ENCODE measurements around the gene CACNA2D2.

The CACNA2D2 gene

GRCh38 chr3:50487181-50487580, 16.3 kb downstream of the CACNA2D2 start:
- no peak for TF ChIP-seq CTCF (IDR thresholded peaks at IDR 0.05)
- H3K4me2 ChIP-seq (ENCODE audit: low read length) = no peak overlapping the region
- H3K79me2 ChIP-seq = no peaks in the 10 kb centered on the region
- no peak overlapping the region for H3K27ac ChIP-seq
- H3K4me1 ChIP-seq = no peaks in the 10 kb centered on the region
- no peaks in the 10 kb centered on the region for H3K36me3 ChIP-seq (ENCODE audit: control insufficient read depth, insufficient read depth, low read length)
- H3K27me3 ChIP-seq (ENCODE audit: control insufficient read depth, insufficient read depth, low read length) = no peaks in the 10 kb centered on the region
- H3K9me3 ChIP-seq (ENCODE audit: control insufficient read depth, low read length) = no peaks in the 10 kb centered on the region
- H3K9ac ChIP-seq = no peak overlapping the region
- no peak overlapping the region for H2AFZ ChIP-seq
- no peak overlapping the region for H3K4me3 ChIP-seq (ENCODE audit: low read depth, low read length)

DNA sequence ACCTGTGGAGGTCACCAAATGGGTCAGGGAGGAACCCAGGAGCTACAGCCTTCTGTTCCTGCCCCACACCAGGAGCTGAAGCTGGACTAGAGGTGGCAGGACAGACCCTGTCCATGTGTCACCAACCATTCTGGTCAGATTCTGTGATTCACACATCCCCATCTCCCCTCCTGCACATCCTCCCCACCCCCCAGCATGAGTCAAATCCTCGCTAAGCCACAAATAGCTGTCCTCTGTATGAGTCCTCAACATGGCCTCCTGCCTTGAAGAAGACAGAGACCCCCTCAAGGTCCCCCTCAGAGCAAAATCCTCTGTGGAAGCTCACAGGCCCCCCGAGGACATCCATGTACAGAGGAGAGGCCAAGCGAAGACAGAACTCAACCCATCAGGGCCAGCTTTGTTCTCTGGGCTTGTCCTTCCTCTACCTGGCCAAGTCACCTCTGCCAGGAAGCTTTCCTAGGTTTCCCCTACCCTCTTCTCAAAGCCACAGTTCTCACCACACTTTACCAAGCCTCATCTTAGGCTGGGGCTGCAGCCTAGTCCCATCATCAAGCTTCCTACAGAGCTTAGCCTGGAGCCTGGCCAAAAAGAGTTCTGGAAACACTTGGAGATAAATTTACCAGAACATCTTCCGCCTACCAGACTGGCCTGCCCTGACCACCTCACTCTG, 17.1 kb downstream of the CACNA2D2 start:
- Histone ChIP-seq H3K27me3 (ENCODE audit: control insufficient read depth, insufficient read depth, low read length) (no peaks in the 10 kb centered on the region), H3K4me2 (ENCODE audit: low read length) (no peak overlapping the region), H3K9ac (no peak overlapping the region), H3K36me3 (ENCODE audit: control insufficient read depth, insufficient read depth, low read length) (no peaks in the 10 kb centered on the region), H3K9me3 (ENCODE audit: control insufficient read depth, low read length) (no peaks in the 10 kb centered on the region), H2AFZ (no peak overlapping the region), H3K4me3 (ENCODE audit: low read depth, low read length) (no peak overlapping the region), H3K27ac (no peak overlapping the region), H3K79me2 (peaks cover 2% of the 10 kb centered on the region), H3K4me1 (no peaks in the 10 kb centered on the region)
- TF ChIP-seq CTCF (IDR thresholded peaks at IDR 0.05) = no peak

DNA sequence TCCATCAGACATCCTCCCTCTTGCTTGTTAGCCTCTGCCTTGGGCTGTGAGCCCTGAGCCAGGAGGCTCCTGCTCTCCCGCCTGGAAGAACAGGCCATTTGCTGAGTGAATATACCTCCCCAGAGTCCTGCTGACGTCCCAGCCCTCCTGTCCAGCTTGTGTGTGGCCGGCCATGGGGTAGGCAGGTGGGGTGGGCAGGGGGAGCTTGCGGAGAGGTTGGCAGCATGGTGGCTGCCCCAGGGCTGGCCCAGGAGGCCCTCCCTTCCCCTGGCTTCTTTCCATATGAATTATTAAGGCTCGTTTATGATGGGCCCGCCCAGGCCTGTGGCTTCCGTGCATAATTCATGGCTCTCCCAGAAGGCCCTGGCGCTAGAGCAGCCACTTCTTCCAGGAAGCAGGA, 18.7 kb downstream of the CACNA2D2 start:
- Histone ChIP-seq H3K4me2 (ENCODE audit: low read length) (no peak overlapping the region), H3K9me3 (ENCODE audit: control insufficient read depth, low read length) (no peaks in the 10 kb centered on the region), H3K4me1 (no peaks in the 10 kb centered on the region), H3K79me2 (peaks cover 2% of the 10 kb centered on the region), H3K9ac (no peak overlapping the region), H3K36me3 (ENCODE audit: control insufficient read depth, insufficient read depth, low read length) (no peaks in the 10 kb centered on the region), H2AFZ (no peak overlapping the region), H3K27ac (no peak overlapping the region), H3K4me3 (ENCODE audit: low read depth, low read length) (no peak overlapping the region), H3K27me3 (ENCODE audit: control insufficient read depth, insufficient read depth, low read length) (no peaks in the 10 kb centered on the region)
- no peak for TF ChIP-seq CTCF (IDR thresholded peaks at IDR 0.05)

GRCh38 chr3:50483374-50483773, 20.1 kb downstream of the CACNA2D2 start:
- Histone ChIP-seq H3K79me2 (peaks cover 2% of the 10 kb centered on the region), H3K36me3 (ENCODE audit: control insufficient read depth, insufficient read depth, low read length) (no peaks in the 10 kb centered on the region), H3K27ac (no peak overlapping the region), H3K4me3 (ENCODE audit: low read depth, low read length) (no peak overlapping the region), H3K9me3 (ENCODE audit: control insufficient read depth, low read length) (no peaks in the 10 kb centered on the region), H3K27me3 (ENCODE audit: control insufficient read depth, insufficient read depth, low read length) (no peaks in the 10 kb centered on the region), H3K4me2 (ENCODE audit: low read length) (no peak overlapping the region), H3K4me1 (no peaks in the 10 kb centered on the region), H3K9ac (no peak overlapping the region), H2AFZ (no peak overlapping the region)
- no peak for TF ChIP-seq CTCF (IDR thresholded peaks at IDR 0.05)

DNA sequence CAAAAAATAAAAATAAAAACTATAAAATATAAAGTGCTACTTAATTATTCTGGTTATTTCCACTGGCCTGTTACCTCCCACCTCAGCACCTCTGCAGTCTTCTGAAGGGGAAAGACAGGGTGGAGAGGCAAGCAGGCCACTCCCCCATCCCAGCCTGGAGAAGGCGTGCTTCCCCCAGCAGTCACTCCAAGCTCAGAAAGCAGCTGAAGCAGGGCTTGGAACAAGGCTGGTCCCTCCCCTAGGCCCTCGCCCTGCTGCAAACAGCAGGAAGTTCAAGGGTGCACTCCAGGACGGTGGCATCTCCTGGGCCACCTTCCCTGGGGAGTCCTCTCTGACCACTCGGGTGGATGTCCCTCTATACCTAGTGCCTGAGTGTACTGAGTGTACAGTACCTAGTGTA, 21.4 kb downstream of the CACNA2D2 start:
- Histone ChIP-seq H3K27me3 (ENCODE audit: control insufficient read depth, insufficient read depth, low read length) (no peaks in the 10 kb centered on the region), H2AFZ (no peak overlapping the region), H3K4me2 (ENCODE audit: low read length) (no peak overlapping the region), H3K27ac (no peak overlapping the region), H3K79me2 (peaks cover 2% of the 10 kb centered on the region), H3K9me3 (ENCODE audit: control insufficient read depth, low read length) (no peaks in the 10 kb centered on the region), H3K36me3 (ENCODE audit: control insufficient read depth, insufficient read depth, low read length) (no peaks in the 10 kb centered on the region), H3K4me3 (ENCODE audit: low read depth, low read length) (no peak overlapping the region), H3K4me1 (no peaks in the 10 kb centered on the region), H3K9ac (no peak overlapping the region)
- TF ChIP-seq CTCF (IDR thresholded peaks at IDR 0.05) = no peak

All from parathyroid adenoma (tissue), 2 donors.